ES-I3 (cell line): ENCODE data around the gene SMTNL1.
A peak's percentile ranks its signal among the peaks of the same experiment; 100 is the strongest.

Source experiments
- H3K36me3 ChIP-seq: 2 replicates; pipeline ENCODE4 v1.6.1; 2013; ENCODE audit warnings: mild to moderate bottlenecking, low read length, control low read depth, moderate library complexity; ENCODE audit not compliant: insufficient read depth
- H3K4me1 ChIP-seq: 2 replicates; pipeline ENCODE4 v1.6.1; 2013; ENCODE audit warnings: mild to moderate bottlenecking, control low read depth, low read length; ENCODE audit not compliant: insufficient read depth
- H3K9ac ChIP-seq: 2 replicates; pipeline ENCODE4 v1.6.1; 2013; ENCODE audit warnings: low read depth, mild to moderate bottlenecking, low read length, moderate library complexity
- H3K9me3 ChIP-seq: 2 replicates; pipeline ENCODE4 v1.6.1; 2013; ENCODE audit warnings: mild to moderate bottlenecking, low read length, moderate library complexity; ENCODE audit not compliant: control insufficient read depth, insufficient read depth

Gene SMTNL1

GRCh38 chr11:57536947-57537619 is at the start of gene SMTNL1:
Gene SMTNL1, plus strand, starts transcription at chr11:57537595. Its CDS starts 5,048 bp downstream, at chr11:57542643.
- no peak within 1 kb of the TSS for H3K9ac ChIP-seq
- H3K36me3 ChIP-seq, result no peaks in the 10 kb centered on the region
- H3K9me3 ChIP-seq, result no peaks in the 10 kb centered on the region
- H3K4me1 ChIP-seq, result peaks cover 7% of the 10 kb centered on the region; the same call in 1 of the 2 replicates

- Histone ChIP-seq H3K4me1 (peaks cover 2% of the 10 kb centered on the region; the same call in 1 of the 2 replicates), H3K36me3 (peaks cover 3% of the 10 kb centered on the region; the same call in 1 of the 2 replicates), H3K9me3 (no peaks in the 10 kb centered on the region)
Observed at GRCh38 chr11:57487920-57488659, 49.3 kb upstream of the SMTNL1 start.

GRCh38 chr11:57490456-57491248 is 46.7 kb upstream of the SMTNL1 start:
- Histone ChIP-seq H3K36me3 (peaks cover 3% of the 10 kb centered on the region; the same call in 1 of the 2 replicates), H3K4me1 (peaks cover 11% of the 10 kb centered on the region), H3K9me3 (no peaks in the 10 kb centered on the region), H3K9ac (no peak overlapping the region)

More at GRCh38 chr11:57487920-57488659, 49.3 kb upstream of the SMTNL1 start:
- no peak overlapping the region for H3K9ac ChIP-seq

- Histone ChIP-seq H3K36me3 (peaks cover 3% of the 10 kb centered on the region; the same call in 1 of the 2 replicates), H3K4me1 (peaks cover 11% of the 10 kb centered on the region), H3K9me3 (no peaks in the 10 kb centered on the region), H3K9ac (no peak overlapping the region)
Observed at GRCh38 chr11:57491371-57492061, 45.9 kb upstream of the SMTNL1 start.

- Histone ChIP-seq H3K4me1 (peaks cover 11% of the 10 kb centered on the region), H3K36me3 (peaks cover 3% of the 10 kb centered on the region; the same call in 1 of the 2 replicates), H3K9ac (no peak overlapping the region; the same call in 1 of the 2 replicates), H3K9me3 (no peaks in the 10 kb centered on the region)
Observed at GRCh38 chr11:57493507-57494503, 43.6 kb upstream of the SMTNL1 start.

- Histone ChIP-seq H3K9me3 (no peaks in the 10 kb centered on the region), H3K36me3 (no peaks in the 10 kb centered on the region), H3K4me1 (peaks cover 18% of the 10 kb centered on the region), H3K9ac (no peak overlapping the region)
Observed at GRCh38 chr11:57496109-57496820, 41.1 kb upstream of the SMTNL1 start.

- H3K9ac ChIP-seq, result no peak overlapping the region
- H3K4me1 ChIP-seq, result peaks cover 21% of the 10 kb centered on the region
- H3K9me3 ChIP-seq, result no peaks in the 10 kb centered on the region
- H3K36me3 ChIP-seq, result no peaks in the 10 kb centered on the region
Observed at GRCh38 chr11:57497303-57498247, 39.8 kb upstream of the SMTNL1 start.

GRCh38 chr11:57498540-57498939 is 38.9 kb upstream of the SMTNL1 start:
- no peaks in the 10 kb centered on the region for H3K9me3 ChIP-seq
- H3K9ac ChIP-seq, result no peak overlapping the region
- peaks cover 21% of the 10 kb centered on the region for H3K4me1 ChIP-seq
- H3K36me3 ChIP-seq, result no peaks in the 10 kb centered on the region

- peak overlapping the region; percentile 36; the same call in 1 of the 2 replicates for H3K9ac ChIP-seq
- H3K4me1 ChIP-seq, result peaks cover 13% of the 10 kb centered on the region
- H3K36me3 ChIP-seq, result no peaks in the 10 kb centered on the region
- H3K9me3 ChIP-seq, result no peaks in the 10 kb centered on the region
Observed at GRCh38 chr11:57499413-57499982, 37.9 kb upstream of the SMTNL1 start.

GRCh38 chr11:57499983-57500461 is 37.4 kb upstream of the SMTNL1 start:
- H3K9ac ChIP-seq, result peak overlapping the region; percentile 11; the same call in 1 of the 2 replicates
- no peaks in the 10 kb centered on the region for H3K36me3 ChIP-seq

GRCh38 chr11:57500515-57500914 is 36.9 kb upstream of the SMTNL1 start:
- no peaks in the 10 kb centered on the region for H3K9me3 ChIP-seq
- H3K36me3 ChIP-seq, result no peaks in the 10 kb centered on the region
- H3K4me1 ChIP-seq, result peaks cover 13% of the 10 kb centered on the region
- H3K9ac ChIP-seq, result no peak overlapping the region

More at GRCh38 chr11:57499983-57500461, 37.4 kb upstream of the SMTNL1 start:
- H3K4me1 ChIP-seq, result peaks cover 13% of the 10 kb centered on the region
- no peaks in the 10 kb centered on the region for H3K9me3 ChIP-seq
